Osteocyte (in vitro differentiated cells): Measurements from ENCODE around the gene UNC13D. TPM values are rescaled to one million over a fixed set of nuclear protein-coding genes. Genes with fewer than 3 reads are reported as not detected.
A peak's percentile ranks its signal among the peaks of the same experiment; 100 is the strongest.

Experiments used
- DNase-seq: peaks from one replicate; pipeline ENCODE4 v3.0.0; 2021; ENCODE audit warnings: mixed read lengths; ENCODE audit not compliant: unreplicated experiment; ENCODE audit errors: extremely low spot score
- H3K27ac Mint-ChIP-seq: one replicate; pipeline ENCODE4 v1.8.0; 2021; ENCODE audit warnings: mild to moderate bottlenecking, mixed read lengths; ENCODE audit not compliant: unreplicated experiment
- H3K27me3 Mint-ChIP-seq: one replicate; pipeline ENCODE4 v1.8.0; 2021; ENCODE audit warnings: mixed read lengths; ENCODE audit not compliant: unreplicated experiment
- H3K36me3 Mint-ChIP-seq: one replicate; pipeline ENCODE4 v1.8.0; 2021; ENCODE audit warnings: mixed read lengths; ENCODE audit not compliant: unreplicated experiment
- H3K4me1 Mint-ChIP-seq: one replicate; pipeline ENCODE4 v1.8.0; 2021; ENCODE audit warnings: mixed read lengths; ENCODE audit not compliant: unreplicated experiment
- H3K4me3 Mint-ChIP-seq: one replicate; pipeline ENCODE4 v1.8.0; 2021; ENCODE audit warnings: mild to moderate bottlenecking, moderate library complexity, mixed read lengths; ENCODE audit not compliant: unreplicated experiment
- H3K9me3 Mint-ChIP-seq: one replicate; pipeline ENCODE4 v1.8.0; 2021; ENCODE audit warnings: mixed read lengths; ENCODE audit not compliant: unreplicated experiment
- CTCF ChIP-seq: fragments of 200-600 bp; sonication (generic); IDR thresholded peaks from 2 replicates; pipeline ENCODE4 v1.5.0; 2021; ENCODE audit warnings: antibody characterized with exemption, mild to moderate bottlenecking, moderate library complexity
- total RNA-seq: library from RNA; stranded (reverse); gene quantifications from 2 replicates; pipeline ENCODE4 v1.2.1, GENCODE V29; 2021

Gene UNC13D
- total RNA-seq, 1 donor from 2014 or later: 3.6 TPM

GRCh38 chr17:75844530-75845057 is 390 bp upstream of the UNC13D start:
- H3K9me3 Mint-ChIP-seq: no peaks in the 10 kb centered on the region
- no peak overlapping the region for H3K4me3 Mint-ChIP-seq
- peaks cover 24% of the 10 kb centered on the region for H3K36me3 Mint-ChIP-seq
- DNase-seq: peak; percentile 84
- TF ChIP-seq CTCF: no peak
- H3K27ac Mint-ChIP-seq: no peak overlapping the region
- peaks cover 23% of the 10 kb centered on the region for H3K4me1 Mint-ChIP-seq
- H3K27me3 Mint-ChIP-seq: no peaks in the 10 kb centered on the region

GRCh38 chr17:75842963-75843576 is 1.1 kb downstream of the UNC13D start:
- no peaks in the 10 kb centered on the region for H3K9me3 Mint-ChIP-seq
- no peaks in the 10 kb centered on the region for H3K27me3 Mint-ChIP-seq
- H3K4me3 Mint-ChIP-seq: no peak overlapping the region
- peaks cover 15% of the 10 kb centered on the region for H3K36me3 Mint-ChIP-seq
- no peak overlapping the region for H3K27ac Mint-ChIP-seq
- no peak for TF ChIP-seq CTCF
- H3K4me1 Mint-ChIP-seq: peaks cover 23% of the 10 kb centered on the region
- DNase-seq: no peak

GRCh38 chr17:75842411-75842810 is 1.8 kb downstream of the UNC13D start:
- peaks cover 23% of the 10 kb centered on the region for H3K4me1 Mint-ChIP-seq
- no peak for DNase-seq
- H3K4me3 Mint-ChIP-seq: no peak overlapping the region
- TF ChIP-seq CTCF: no peak
- no peaks in the 10 kb centered on the region for H3K27me3 Mint-ChIP-seq
- H3K9me3 Mint-ChIP-seq: no peaks in the 10 kb centered on the region
- peaks cover 9% of the 10 kb centered on the region for H3K36me3 Mint-ChIP-seq
- no peak overlapping the region for H3K27ac Mint-ChIP-seq

- no peak overlapping the region for H3K27ac Mint-ChIP-seq
- no peaks in the 10 kb centered on the region for H3K27me3 Mint-ChIP-seq
- no peak overlapping the region for H3K4me3 Mint-ChIP-seq
- TF ChIP-seq CTCF: no peak
- H3K9me3 Mint-ChIP-seq: no peaks in the 10 kb centered on the region
- DNase-seq: no peak
- H3K4me1 Mint-ChIP-seq: peaks cover 11% of the 10 kb centered on the region
- H3K36me3 Mint-ChIP-seq: peaks cover 2% of the 10 kb centered on the region
Observed at GRCh38 chr17:75840799-75841164, 3.4 kb downstream of the UNC13D start.

GRCh38 chr17:75839942-75840798 is 4.0 kb downstream of the UNC13D start:
- Mint-ChIP-seq H3K4me3 (no peak overlapping the region), H3K4me1 (peaks cover 5% of the 10 kb centered on the region), H3K9me3 (no peaks in the 10 kb centered on the region), H3K27ac (no peak overlapping the region), H3K36me3 (no peaks in the 10 kb centered on the region), H3K27me3 (no peaks in the 10 kb centered on the region)
- TF ChIP-seq CTCF: no peak
- DNase-seq: no peak
